ENCODE measurements around the gene SLC29A4. TPM values are rescaled to one million over a fixed set of nuclear protein-coding genes. Genes with fewer than 3 reads are reported as not detected.
A peak's percentile ranks its signal among the peaks of the same experiment; 100 is the strongest.

SLC29A4 gene
- total and polyA plus RNA-seq, 2 of the 13 experiments (the other 11 are each of a cell fraction or from before 2014, with no cell fraction given) = 29.7 to 31.7 TPM

GRCh38 chr7:5351507-5352265 lies 68.9 kb downstream of the SLC29A4 start (continued):
- TF ChIP-seq MAFF (IDR thresholded peaks at IDR 0.05; ENCODE audit: low read depth, low read length) = no peak
- no peak for TF ChIP-seq ZBTB8A (CRISPR knock-in tag; IDR thresholded peaks at IDR 0.05; ENCODE audit: borderline replicate concordance, low read depth)
- TF ChIP-seq FOXC1 (CRISPR knock-in tag; IDR thresholded peaks at IDR 0.05; ENCODE audit: borderline replicate concordance) = no peak

DNA sequence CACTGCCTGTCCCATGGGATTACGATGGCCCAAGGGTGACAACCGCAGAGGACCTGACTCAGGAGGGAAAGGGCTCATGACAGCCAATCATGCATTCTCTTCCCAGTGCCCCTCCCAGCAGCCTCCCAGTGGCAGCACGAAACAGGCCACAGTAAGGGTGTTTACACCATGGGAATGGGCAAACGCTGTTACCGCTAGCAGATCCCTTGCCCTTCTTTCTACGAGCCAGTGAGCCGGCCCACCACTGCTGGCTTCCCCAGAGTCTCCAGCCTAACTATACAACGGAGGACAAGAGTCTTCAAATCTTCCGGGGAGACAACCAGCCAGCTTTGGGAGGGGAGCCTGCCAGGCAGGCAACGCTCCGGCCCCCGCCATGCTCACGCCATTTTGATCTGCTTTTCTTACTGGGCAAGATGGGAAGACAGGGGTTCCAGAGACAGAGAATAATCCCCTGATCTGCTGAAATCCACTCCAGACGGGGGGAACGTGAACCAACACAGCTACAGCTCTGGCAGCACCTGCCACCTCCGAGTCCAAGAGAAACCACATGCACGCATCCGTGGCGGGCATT lies 69.8 kb downstream of the SLC29A4 start:
- FAIRE-seq = no peak

More for the DNA sequence above, 69.8 kb downstream of the SLC29A4 start:
- peaks cover 50 to 73% of the 10 kb centered on the region in 2 experiments for H3K36me3 ChIP-seq (replicated peaks in 1 of 2; ENCODE audit: control insufficient read depth in 1 of 2, insufficient read depth in 2 of 2, low read length in 2 of 2)
- peaks cover 41% of the 10 kb centered on the region; the same call in 1 of the 2 replicates for H4K20me1 ChIP-seq (ENCODE audit: insufficient read depth, low read length)
- intact Hi-C loops (cut with micrococcal nuclease; ENCODE audit: unreplicated experiment) (no loop called here), in situ Hi-C loops (cut with HindIII; ENCODE audit: extremely low pct_ligation_motif_present, low pct_unique_long_range_greater_than_20kb) (no loop called here)
- no peak overlapping the region for H3K27ac ChIP-seq (ENCODE audit: extremely low read length, insufficient read depth, low read length)
- no peak overlapping the region for H2AFZ ChIP-seq (ENCODE audit: low read length)
- whole genome bisulfite sequencing (ENCODE audit: low lambda C conversion rate) = 97% methylated on average over 15 of the region's 19 CpGs
- no peaks in the 10 kb centered on the region for H3K27me3 ChIP-seq (ENCODE audit: control insufficient read depth in 1 of 2, insufficient read depth in 2 of 2, low read length in 2 of 2)
- no peak for DNase-seq (ENCODE audit: low spot score)
- H3K9me3 ChIP-seq (ENCODE audit: low read length) = no peaks in the 10 kb centered on the region
- no peak overlapping the region for H3K9ac ChIP-seq (ENCODE audit: insufficient read depth, low read depth, low read length)
- no peak overlapping the region for H3K4me2 ChIP-seq (ENCODE audit: low read depth, low read length)
- CTCF ChIA-PET (ENCODE audit: low intra/inter-chr PET ratio, low total read pairs) = no interaction called here
- POLR2A ChIA-PET = no interaction called here
- peaks cover 26% of the 10 kb centered on the region for H3K79me2 ChIP-seq (ENCODE audit: insufficient read depth, low read length)
- BruUV-seq (replicated peaks) = no TSS peak
- no peak for ATAC-seq
- H3K4me3 ChIP-seq (replicated peaks in 1 of 3; ENCODE audit: insufficient read depth in 1 of 3, low read depth in 2 of 3, low read length in 3 of 3) = no peak overlapping the region
- no peaks in the 10 kb centered on the region for H3K4me1 ChIP-seq (ENCODE audit: insufficient read depth, low read length)
- TF ChIP-seq KDM4B (CRISPR knock-in tag; IDR thresholded peaks at IDR 0.05) = no peak
- no peak for TF ChIP-seq JUNB (CRISPR knock-in tag; IDR thresholded peaks at IDR 0.05; ENCODE audit: borderline replicate concordance)
- TF ChIP-seq BATF2 (CRISPR knock-in tag; IDR thresholded peaks at IDR 0.05) = no peak
- TF ChIP-seq, protein P1, sequence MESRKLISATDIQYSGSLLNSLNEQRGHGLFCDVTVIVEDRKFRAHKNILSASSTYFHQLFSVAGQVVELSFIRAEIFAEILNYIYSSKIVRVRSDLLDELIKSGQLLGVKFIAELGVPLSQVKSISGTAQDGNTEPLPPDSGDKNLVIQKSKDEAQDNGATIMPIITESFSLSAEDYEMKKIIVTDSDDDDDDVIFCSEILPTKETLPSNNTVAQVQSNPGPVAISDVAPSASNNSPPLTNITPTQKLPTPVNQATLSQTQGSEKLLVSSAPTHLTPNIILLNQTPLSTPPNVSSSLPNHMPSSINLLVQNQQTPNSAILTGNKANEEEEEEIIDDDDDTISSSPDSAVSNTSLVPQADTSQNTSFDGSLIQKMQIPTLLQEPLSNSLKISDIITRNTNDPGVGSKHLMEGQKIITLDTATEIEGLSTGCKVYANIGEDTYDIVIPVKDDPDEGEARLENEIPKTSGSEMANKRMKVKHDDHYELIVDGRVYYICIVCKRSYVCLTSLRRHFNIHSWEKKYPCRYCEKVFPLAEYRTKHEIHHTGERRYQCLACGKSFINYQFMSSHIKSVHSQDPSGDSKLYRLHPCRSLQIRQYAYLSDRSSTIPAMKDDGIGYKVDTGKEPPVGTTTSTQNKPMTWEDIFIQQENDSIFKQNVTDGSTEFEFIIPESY (CRISPR knock-in tag; IDR thresholded peaks at IDR 0.05) = peak; percentile 67
- TF ChIP-seq THAP7 (CRISPR knock-in tag; IDR thresholded peaks at IDR 0.05) = no peak
- TF ChIP-seq AGO2 (optimal IDR thresholded peaks at IDR 0.05; ENCODE audit: low read depth, low read length) = peak; percentile 38
- no peak for TF ChIP-seq SRSF4 (IDR thresholded peaks at IDR 0.05; ENCODE audit: low read depth, low read length, poor library complexity, severe bottlenecking)
- no peak for TF ChIP-seq RARG (CRISPR knock-in tag; IDR thresholded peaks at IDR 0.05; ENCODE audit: low read depth)
- no peak for TF ChIP-seq ZNF260 (CRISPR knock-in tag; IDR thresholded peaks at IDR 0.05; ENCODE audit: borderline replicate concordance, low read depth)
- no peak for TF ChIP-seq ZNF878 (CRISPR knock-in tag; IDR thresholded peaks at IDR 0.05)
- TF ChIP-seq MLLT10 (CRISPR knock-in tag; IDR thresholded peaks at IDR 0.05) = no peak
